ENCODE results near the gene FBN1. TPM values are rescaled to one million over a fixed set of nuclear protein-coding genes. Genes with fewer than 3 reads are reported as not detected.

The FBN1 gene
- total RNA-seq, 1 donor from 2014 or later, result 0.62 TPM

DNA sequence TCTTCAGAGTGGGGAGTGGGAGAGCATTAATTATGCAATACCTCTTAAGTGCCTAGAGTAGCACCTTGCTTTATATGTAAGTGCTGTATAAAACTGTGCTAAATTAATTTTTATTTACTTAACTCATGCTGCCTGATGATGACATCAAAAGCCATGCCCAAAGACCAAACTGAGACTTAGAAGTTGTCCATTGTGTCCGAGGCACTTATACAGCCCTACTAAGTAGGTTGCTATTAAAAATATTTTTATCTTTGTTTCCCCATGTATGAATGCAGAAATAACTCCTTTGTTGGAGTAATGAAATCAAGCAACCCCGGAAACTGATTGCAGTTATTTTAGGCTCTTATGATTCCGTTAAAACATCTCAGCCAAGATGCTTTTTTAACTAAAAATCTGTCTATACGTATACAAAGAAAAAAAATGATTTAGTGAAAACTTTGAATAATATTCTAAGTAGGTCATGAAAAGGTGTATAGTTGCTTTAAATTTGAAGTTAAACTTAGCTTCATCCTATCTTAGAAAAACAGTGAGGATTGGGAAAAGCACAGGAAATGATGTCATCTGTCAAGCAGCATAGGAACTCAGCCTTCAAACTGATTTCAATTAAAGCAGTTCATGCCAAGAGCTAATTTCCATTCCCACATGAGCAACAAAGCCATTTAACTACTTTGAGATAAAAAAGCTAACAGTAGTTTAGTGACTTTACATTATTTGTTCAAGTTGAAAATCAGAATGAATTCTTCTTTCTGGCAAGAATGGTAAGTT, 43.0 kb downstream of the FBN1 start:
- Mint-ChIP-seq H3K4me3 (no peak overlapping the region), H3K9me3 (peaks cover 2% of the 10 kb centered on the region), H3K27ac (no peak overlapping the region), H3K27me3 (no peaks in the 10 kb centered on the region), H3K36me3 (ENCODE audit: low read depth) (no peaks in the 10 kb centered on the region), H3K4me1 (no peaks in the 10 kb centered on the region)
- no peak for ATAC-seq (ENCODE audit: low read depth)
- TF ChIP-seq, protein P1, sequence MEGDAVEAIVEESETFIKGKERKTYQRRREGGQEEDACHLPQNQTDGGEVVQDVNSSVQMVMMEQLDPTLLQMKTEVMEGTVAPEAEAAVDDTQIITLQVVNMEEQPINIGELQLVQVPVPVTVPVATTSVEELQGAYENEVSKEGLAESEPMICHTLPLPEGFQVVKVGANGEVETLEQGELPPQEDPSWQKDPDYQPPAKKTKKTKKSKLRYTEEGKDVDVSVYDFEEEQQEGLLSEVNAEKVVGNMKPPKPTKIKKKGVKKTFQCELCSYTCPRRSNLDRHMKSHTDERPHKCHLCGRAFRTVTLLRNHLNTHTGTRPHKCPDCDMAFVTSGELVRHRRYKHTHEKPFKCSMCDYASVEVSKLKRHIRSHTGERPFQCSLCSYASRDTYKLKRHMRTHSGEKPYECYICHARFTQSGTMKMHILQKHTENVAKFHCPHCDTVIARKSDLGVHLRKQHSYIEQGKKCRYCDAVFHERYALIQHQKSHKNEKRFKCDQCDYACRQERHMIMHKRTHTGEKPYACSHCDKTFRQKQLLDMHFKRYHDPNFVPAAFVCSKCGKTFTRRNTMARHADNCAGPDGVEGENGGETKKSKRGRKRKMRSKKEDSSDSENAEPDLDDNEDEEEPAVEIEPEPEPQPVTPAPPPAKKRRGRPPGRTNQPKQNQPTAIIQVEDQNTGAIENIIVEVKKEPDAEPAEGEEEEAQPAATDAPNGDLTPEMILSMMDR (IDR thresholded peaks at IDR 0.05), result no peak
- DNase-seq, result no peak
- CTCF ChIA-PET, result no interaction called here
- POLR2A ChIA-PET, result no interaction called here
- intact Hi-C loops (cut with micrococcal nuclease), result no loop called here

DNA sequence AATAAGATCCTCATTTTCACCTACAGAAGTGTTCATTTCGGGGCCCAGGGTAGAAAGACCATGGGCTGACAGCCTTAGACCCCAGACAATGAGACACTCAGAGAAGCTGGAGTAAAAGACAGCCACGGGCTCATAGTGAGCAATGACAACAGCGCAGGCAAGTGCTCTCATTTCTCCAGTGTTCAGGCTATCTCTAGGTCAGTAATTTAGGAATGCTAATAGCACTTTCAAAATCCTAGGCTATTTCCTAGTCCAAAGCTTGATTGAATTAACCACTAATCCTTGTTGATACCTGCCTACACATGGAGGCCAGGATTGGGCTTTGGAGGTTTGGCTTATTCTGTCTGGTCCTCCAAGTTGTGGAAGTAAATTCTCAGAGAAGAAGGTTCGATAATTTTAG, 44.4 kb downstream of the FBN1 start:
- no peak for DNase-seq
- TF ChIP-seq, protein P1 (IDR thresholded peaks at IDR 0.05), result no peak
- Mint-ChIP-seq H3K27ac (no peak overlapping the region), H3K9me3 (no peaks in the 10 kb centered on the region), H3K4me1 (peaks cover 3% of the 10 kb centered on the region), H3K36me3 (ENCODE audit: low read depth) (no peaks in the 10 kb centered on the region), H3K4me3 (no peak overlapping the region), H3K27me3 (no peaks in the 10 kb centered on the region)
- ChIA-PET POLR2A (no interaction called here), CTCF (no interaction called here)
- ATAC-seq (ENCODE audit: low read depth), result no peak
- intact Hi-C loops (cut with micrococcal nuclease), result no loop called here

DNA sequence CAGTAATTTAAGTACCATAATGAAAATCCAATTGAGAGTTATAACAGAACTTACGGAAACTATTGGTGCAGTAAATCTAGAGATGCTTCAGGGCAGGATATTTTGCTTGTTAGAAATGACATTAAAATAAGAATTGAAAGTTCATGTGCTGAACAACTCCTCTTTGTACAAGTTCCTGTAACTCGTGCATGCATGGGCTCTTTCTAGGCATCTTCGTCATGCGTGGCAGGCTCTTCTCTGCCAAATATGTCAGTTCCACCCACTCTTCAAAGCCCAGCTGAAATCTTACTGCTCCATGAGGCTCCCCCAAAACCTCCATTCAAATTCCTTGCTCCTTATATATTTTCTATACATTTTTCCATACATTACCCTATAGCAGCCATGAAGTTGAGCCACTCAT, 48.7 kb downstream of the FBN1 start:
- peaks cover 8% of the 10 kb centered on the region for H3K4me1 Mint-ChIP-seq
- H3K27ac Mint-ChIP-seq, result no peak overlapping the region
- ChIA-PET POLR2A (no interaction called here), CTCF (no interaction called here)
- H3K27me3 Mint-ChIP-seq, result no peaks in the 10 kb centered on the region
- TF ChIP-seq, protein P1 (IDR thresholded peaks at IDR 0.05), result no peak
- no peak for ATAC-seq (ENCODE audit: low read depth)
- DNase-seq, result no peak
- no peaks in the 10 kb centered on the region for H3K36me3 Mint-ChIP-seq (ENCODE audit: low read depth)
- H3K4me3 Mint-ChIP-seq, result no peak overlapping the region
- intact Hi-C loops (cut with micrococcal nuclease), result no loop called here
- no peaks in the 10 kb centered on the region for H3K9me3 Mint-ChIP-seq

DNA sequence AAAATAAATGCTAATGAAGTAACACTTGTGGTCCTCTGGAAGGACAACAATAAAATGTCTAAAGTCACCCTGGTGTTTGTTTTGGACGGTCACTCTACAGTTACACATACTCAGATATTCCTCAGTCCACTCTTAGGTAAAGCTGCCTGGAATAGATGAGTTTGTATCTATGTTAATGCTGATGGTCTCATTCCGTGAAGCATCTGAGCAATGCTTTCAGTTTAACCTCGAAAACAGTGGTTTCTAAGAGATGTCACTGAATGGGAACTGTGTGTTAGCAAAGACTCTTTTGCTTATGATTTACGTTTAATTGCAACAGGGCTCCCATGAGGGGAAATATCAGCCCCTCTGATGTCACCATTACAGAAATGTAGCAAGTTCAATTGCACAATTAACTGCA, 49.1 kb downstream of the FBN1 start:
- H3K9me3 Mint-ChIP-seq, result no peaks in the 10 kb centered on the region
- no peak overlapping the region for H3K4me3 Mint-ChIP-seq
- no peaks in the 10 kb centered on the region for H3K36me3 Mint-ChIP-seq (ENCODE audit: low read depth)
- H3K27ac Mint-ChIP-seq, result no peak overlapping the region
- peaks cover 8% of the 10 kb centered on the region for H3K4me1 Mint-ChIP-seq
- intact Hi-C loops (cut with micrococcal nuclease), result no loop called here
- no peaks in the 10 kb centered on the region for H3K27me3 Mint-ChIP-seq
- TF ChIP-seq, protein P1 (IDR thresholded peaks at IDR 0.05), result no peak
- ATAC-seq (ENCODE audit: low read depth) (no peak), DNase-seq (no peak)
- CTCF ChIA-PET, result no interaction called here
- POLR2A ChIA-PET, result no interaction called here

DNA sequence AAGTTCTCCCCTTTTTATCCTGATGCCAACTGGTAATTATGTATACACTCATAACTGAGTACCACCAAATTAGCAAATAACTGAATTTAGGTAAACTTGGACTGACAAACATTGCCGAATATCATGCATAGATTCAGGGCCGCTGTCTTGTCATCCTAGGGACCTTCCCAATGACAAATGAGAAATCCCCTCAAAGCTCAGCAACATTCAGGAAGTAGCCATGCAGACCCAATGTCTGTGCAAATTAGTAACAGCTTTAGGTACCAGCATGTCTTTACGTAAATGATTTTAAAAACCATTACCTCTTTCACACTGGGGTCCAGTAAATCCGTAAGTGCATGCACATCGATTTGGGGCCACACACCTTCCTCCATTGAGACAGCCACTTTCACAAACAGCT, 49.5 kb downstream of the FBN1 start:
- ChIA-PET POLR2A (no interaction called here), CTCF (no interaction called here)
- H3K36me3 Mint-ChIP-seq (ENCODE audit: low read depth), result no peaks in the 10 kb centered on the region
- peak overlapping the region; percentile 28 for H3K4me3 Mint-ChIP-seq
- H3K4me1 Mint-ChIP-seq, result peaks cover 8% of the 10 kb centered on the region
- no peak overlapping the region for H3K27ac Mint-ChIP-seq
- DNase-seq, result no peak
- intact Hi-C loops (cut with micrococcal nuclease), result no loop called here
- no peaks in the 10 kb centered on the region for H3K27me3 Mint-ChIP-seq
- TF ChIP-seq, protein P1 (IDR thresholded peaks at IDR 0.05), result no peak
- peak; percentile 28 for ATAC-seq (ENCODE audit: low read depth)
- no peaks in the 10 kb centered on the region for H3K9me3 Mint-ChIP-seq
